Measurements from ENCODE around the gene ZNF48. TPM values are rescaled to one million over a fixed set of nuclear protein-coding genes. Genes with fewer than 3 reads are reported as not detected.

Gene ZNF48
- total RNA-seq, 4 donors from 2014 or later: 4.4 to 12.7 (median 8.7) TPM

DNA sequence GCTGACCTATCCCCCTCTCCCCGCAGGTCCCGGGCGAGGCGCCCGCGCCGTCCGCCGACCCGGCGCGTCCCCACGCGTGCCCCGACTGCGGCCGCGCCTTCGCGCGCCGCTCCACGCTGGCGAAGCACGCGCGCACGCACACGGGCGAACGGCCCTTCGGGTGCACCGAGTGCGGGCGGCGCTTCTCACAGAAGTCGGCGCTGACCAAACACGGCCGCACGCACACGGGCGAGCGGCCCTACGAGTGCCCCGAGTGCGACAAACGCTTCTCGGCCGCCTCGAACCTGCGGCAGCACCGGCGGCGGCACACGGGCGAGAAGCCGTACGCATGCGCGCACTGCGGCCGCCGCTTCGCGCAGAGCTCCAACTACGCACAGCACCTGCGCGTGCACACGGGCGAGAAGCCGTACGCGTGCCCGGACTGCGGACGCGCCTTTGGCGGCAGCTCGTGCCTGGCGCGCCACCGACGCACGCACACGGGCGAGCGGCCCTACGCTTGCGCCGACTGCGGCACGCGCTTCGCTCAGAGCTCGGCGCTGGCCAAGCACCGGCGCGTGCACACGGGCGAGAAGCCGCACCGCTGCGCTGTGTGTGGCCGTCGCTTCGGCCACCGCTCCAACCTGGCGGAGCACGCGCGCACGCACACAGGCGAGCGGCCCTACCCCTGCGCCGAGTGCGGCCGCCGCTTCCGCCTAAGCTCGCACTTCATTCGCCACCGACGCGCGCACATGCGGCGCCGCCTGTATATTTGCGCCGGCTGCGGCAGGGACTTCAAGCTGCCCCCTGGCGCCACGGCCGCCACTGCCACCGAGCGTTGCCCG is 22.5 kb downstream of the ZNF48 start:
- Histone ChIP-seq H3K36me3 (peaks cover 0 to 19% of the 10 kb centered on the region in 2 donors), H3K4me3 (peak overlapping the region; percentile 60 to 77 (median 66)), H3K4me1 (peaks cover 8 to 14% of the 10 kb centered on the region in 2 donors), H3K9me3 (no peaks in the 10 kb centered on the region), H3K27me3 (no peaks in the 10 kb centered on the region), H3K27ac (peak overlapping the region; percentile 93 to 99 (median 96))
- ATAC-seq (peak; percentile 84 to 86), DNase-seq (peak; percentile 67 to 85)
- TF ChIP-seq POLR2A (IDR thresholded peaks at IDR 0.05): peak; percentile 63 to 73
- TF ChIP-seq CTCF (IDR thresholded peaks at IDR 0.05 in 4 of 5, conservative IDR thresholded peaks at IDR 0.05 in 1 of 5): peak; percentile 12 to 42 (median 37)
- intact Hi-C loops (cut with DNase I; ENCODE audit: low total_unique reads) (loop anchor here (10.0 kb wide), 1 partner anchor 353 kb away; the partner anchor contains the start of gene ALDOA), in situ Hi-C loops (cut with MboI; ENCODE audit: low sequenced_read_pairs in 4 of 4) (loop anchor here in 2 of 4 donors (25.0 kb wide), 2 partner anchors 305 to 355 kb away; partner anchors contain the start of genes ALDOA (in 1 of the 2), GDPD3 (in 1 of the 2) and MAPK3 (in 1 of the 2))

GRCh38 chr16:30418350-30419181 is 23.3 kb downstream of the ZNF48 start:
- Histone ChIP-seq H3K9me3 (no peaks in the 10 kb centered on the region), H3K27me3 (no peaks in the 10 kb centered on the region), H3K36me3 (peaks cover 0 to 23% of the 10 kb centered on the region in 2 donors), H3K4me1 (peaks cover 8 to 14% of the 10 kb centered on the region in 2 donors), H3K27ac (peak overlapping the region; percentile 93 to 99 (median 96)), H3K4me3 (peak overlapping the region; percentile 60 to 77 (median 66))
- in situ Hi-C loops (cut with MboI; ENCODE audit: low sequenced_read_pairs in 4 of 4) (loop anchor here in 2 of 4 donors (25.0 kb wide), 2 partner anchors 306 to 356 kb away; partner anchors contain the start of genes ALDOA (in 1 of the 2), GDPD3 (in 1 of the 2) and MAPK3 (in 1 of the 2)), intact Hi-C loops (cut with DNase I; ENCODE audit: low total_unique reads) (loop anchor here (10.0 kb wide), 1 partner anchor 354 kb away; the partner anchor contains the start of gene ALDOA)
- TF ChIP-seq POLR2A (IDR thresholded peaks at IDR 0.05): no peak
- TF ChIP-seq CTCF (IDR thresholded peaks at IDR 0.05 in 4 of 5, conservative IDR thresholded peaks at IDR 0.05 in 1 of 5): no peak
- DNase-seq (no peak), ATAC-seq (no peak)

DNA sequence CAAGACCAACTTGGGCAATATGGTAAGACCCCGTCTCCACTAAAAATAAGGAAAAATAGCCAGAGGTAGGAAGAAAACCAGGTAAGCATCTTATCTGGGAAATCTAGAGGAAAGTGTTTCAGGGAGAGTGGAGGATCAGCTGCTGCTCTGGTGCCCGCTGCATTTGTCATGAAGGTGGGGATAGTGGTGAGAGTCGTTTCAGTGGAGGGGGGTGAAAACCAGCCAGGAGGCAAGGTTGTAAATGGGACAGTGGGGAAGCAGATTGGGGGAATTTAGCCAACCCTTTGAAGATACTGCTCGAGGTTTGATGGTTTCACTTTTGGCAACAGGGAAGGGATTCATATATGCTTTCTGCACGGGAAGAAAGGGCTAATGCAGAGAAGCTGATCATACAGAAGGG is 25.8 kb downstream of the ZNF48 start:
- Histone ChIP-seq H3K4me1 (peaks cover 6 to 8% of the 10 kb centered on the region in 2 donors), H3K27ac (no peak overlapping the region), H3K9me3 (no peaks in the 10 kb centered on the region), H3K27me3 (no peaks in the 10 kb centered on the region), H3K4me3 (no peak overlapping the region), H3K36me3 (peaks cover 0 to 32% of the 10 kb centered on the region in 2 donors)
- ATAC-seq (no peak), DNase-seq (no peak)
- in situ Hi-C loops (cut with MboI; ENCODE audit: low sequenced_read_pairs in 4 of 4): loop anchor here in 2 of 4 donors (25.0 kb wide), 2 partner anchors 309 to 359 kb away; partner anchors contain the start of genes ALDOA (in 1 of the 2), GDPD3 (in 1 of the 2) and MAPK3 (in 1 of the 2)
- intact Hi-C loops (cut with DNase I; ENCODE audit: low total_unique reads): no loop called here
- TF ChIP-seq CTCF (IDR thresholded peaks at IDR 0.05 in 4 of 5, conservative IDR thresholded peaks at IDR 0.05 in 1 of 5) (no peak), POLR2A (IDR thresholded peaks at IDR 0.05) (no peak)

GRCh38 chr16:30428055-30428454 is 32.8 kb downstream of the ZNF48 start:
- in situ Hi-C loops (cut with MboI; ENCODE audit: low sequenced_read_pairs in 4 of 4) (loop anchor here in 1 of 4 donors (25.0 kb wide), 1 partner anchor 209 kb away; no protein-coding TSS in a partner anchor), intact Hi-C loops (cut with DNase I; ENCODE audit: low total_unique reads) (no loop called here)
- Histone ChIP-seq H3K4me1 (peaks cover 12 to 13% of the 10 kb centered on the region in 2 donors), H3K36me3 (peaks cover 0 to 24% of the 10 kb centered on the region in 2 donors), H3K27ac (no peak overlapping the region), H3K4me3 (no peak overlapping the region), H3K9me3 (no peaks in the 10 kb centered on the region), H3K27me3 (no peaks in the 10 kb centered on the region)
- DNase-seq (no peak), ATAC-seq (no peak)
- TF ChIP-seq POLR2A (IDR thresholded peaks at IDR 0.05) (no peak), CTCF (IDR thresholded peaks at IDR 0.05 in 4 of 5, conservative IDR thresholded peaks at IDR 0.05 in 1 of 5) (no peak)

Data from gastrocnemius medialis (tissue), 4 donors.